HG03095 (cell line): ENCODE results near the gene HDGF.

ENCODE experiments used
- ATAC-seq: cut with Tn5 transposase; IDR thresholded peaks from one replicate; pipeline ENCODE4 v1.9.1; 2021; ENCODE audit warnings: moderate library complexity; ENCODE audit not compliant: unreplicated experiment

HDGF gene

GRCh38 chr1:156751451-156751756 lies at the start of gene HDGF:
TSS of gene HDGF (minus strand) at chr1:156751675. CDS start at chr1:156751429, 246 bp downstream.
- ATAC-seq: no peak

GRCh38 chr1:156797212-156797871 lies 45.9 kb upstream of the HDGF start:
- no peak for ATAC-seq

GRCh38 chr1:156796340-156797097 lies 45.0 kb upstream of the HDGF start:
- no peak for ATAC-seq

GRCh38 chr1:156795787-156796186 lies 44.3 kb upstream of the HDGF start:
- ATAC-seq: no peak

GRCh38 chr1:156795374-156795733 lies 43.9 kb upstream of the HDGF start:
- no peak for ATAC-seq

GRCh38 chr1:156794506-156795373 lies 43.3 kb upstream of the HDGF start:
- no peak for ATAC-seq

- no peak for ATAC-seq
Observed at GRCh38 chr1:156789621-156790318, 38.3 kb upstream of the HDGF start.

- no peak for ATAC-seq
Observed at GRCh38 chr1:156788136-156788535, 36.7 kb upstream of the HDGF start.

- no peak for ATAC-seq
Observed at GRCh38 chr1:156786640-156787039, 35.2 kb upstream of the HDGF start.

GRCh38 chr1:156785458-156785857 lies 34.0 kb upstream of the HDGF start:
- ATAC-seq: no peak

- no peak for ATAC-seq
Observed at GRCh38 chr1:156781585-156782186, 30.2 kb upstream of the HDGF start.

- no peak for ATAC-seq
Observed at GRCh38 chr1:156777573-156777972, 26.1 kb upstream of the HDGF start.

GRCh38 chr1:156776942-156777341 lies 25.5 kb upstream of the HDGF start:
- ATAC-seq: no peak

GRCh38 chr1:156775799-156776198 lies 24.3 kb upstream of the HDGF start:
- ATAC-seq: no peak

GRCh38 chr1:156773607-156774006 lies 22.1 kb upstream of the HDGF start:
- no peak for ATAC-seq

- ATAC-seq: no peak
Observed at GRCh38 chr1:156772728-156773497, 21.4 kb upstream of the HDGF start.

- no peak for ATAC-seq
Observed at GRCh38 chr1:156772222-156772621, 20.7 kb upstream of the HDGF start.

- no peak for ATAC-seq
Observed at GRCh38 chr1:156768610-156769295, 17.3 kb upstream of the HDGF start.

- no peak for ATAC-seq
Observed at GRCh38 chr1:156767879-156768604, 16.6 kb upstream of the HDGF start.
